ENCODE results near the gene ZNF587. TPM values are rescaled to one million over a fixed set of nuclear protein-coding genes. Genes with fewer than 3 reads are reported as not detected.

The ZNF587 gene
- total and polyA plus RNA-seq, 8 donors = 9.3 to 29.5 (median 16.1) TPM

DNA sequence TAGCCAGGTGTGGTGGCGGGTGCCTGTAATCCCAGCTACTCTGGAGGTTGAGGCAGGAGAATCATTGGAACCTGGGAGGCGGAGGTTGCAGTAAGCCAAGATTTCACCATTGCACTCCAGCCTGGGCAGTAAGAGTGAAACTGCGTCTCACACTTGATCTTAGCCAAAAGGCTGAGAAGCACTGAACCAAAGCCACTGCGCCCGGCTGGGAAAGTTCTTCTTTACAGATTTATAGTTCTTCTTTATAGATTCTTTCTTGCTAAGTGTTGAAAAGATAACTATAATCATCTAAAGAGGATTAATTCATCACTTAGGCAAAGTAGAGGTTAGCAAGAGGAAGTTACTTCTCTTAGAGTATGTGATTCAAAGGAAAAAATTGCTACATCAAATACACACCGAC is 55.6 kb downstream of the ZNF587 start:
- DNase-seq (no peak), ATAC-seq (no peak), FAIRE-seq (no peak)
- Histone ChIP-seq H3K4me1 (no peaks in the 10 kb centered on the region), H3K27ac (no peak overlapping the region), H3K4me3 (no peak overlapping the region), H3K36me3 (peaks cover 0 to 12% (median under 1%) of the 10 kb centered on the region in 3 donors), H3K9me3 (no peaks in the 10 kb centered on the region), H3K27me3 (no peaks in the 10 kb centered on the region)
- intact Hi-C loops (cut with DNase I) = no loop called here
- TF ChIP-seq, protein P1, sequence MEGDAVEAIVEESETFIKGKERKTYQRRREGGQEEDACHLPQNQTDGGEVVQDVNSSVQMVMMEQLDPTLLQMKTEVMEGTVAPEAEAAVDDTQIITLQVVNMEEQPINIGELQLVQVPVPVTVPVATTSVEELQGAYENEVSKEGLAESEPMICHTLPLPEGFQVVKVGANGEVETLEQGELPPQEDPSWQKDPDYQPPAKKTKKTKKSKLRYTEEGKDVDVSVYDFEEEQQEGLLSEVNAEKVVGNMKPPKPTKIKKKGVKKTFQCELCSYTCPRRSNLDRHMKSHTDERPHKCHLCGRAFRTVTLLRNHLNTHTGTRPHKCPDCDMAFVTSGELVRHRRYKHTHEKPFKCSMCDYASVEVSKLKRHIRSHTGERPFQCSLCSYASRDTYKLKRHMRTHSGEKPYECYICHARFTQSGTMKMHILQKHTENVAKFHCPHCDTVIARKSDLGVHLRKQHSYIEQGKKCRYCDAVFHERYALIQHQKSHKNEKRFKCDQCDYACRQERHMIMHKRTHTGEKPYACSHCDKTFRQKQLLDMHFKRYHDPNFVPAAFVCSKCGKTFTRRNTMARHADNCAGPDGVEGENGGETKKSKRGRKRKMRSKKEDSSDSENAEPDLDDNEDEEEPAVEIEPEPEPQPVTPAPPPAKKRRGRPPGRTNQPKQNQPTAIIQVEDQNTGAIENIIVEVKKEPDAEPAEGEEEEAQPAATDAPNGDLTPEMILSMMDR (IDR thresholded peaks at IDR 0.05) = no peak
- 96 to 98% methylated on average over 6 of the region's 6 CpGs for WGBS, 2 donors

DNA sequence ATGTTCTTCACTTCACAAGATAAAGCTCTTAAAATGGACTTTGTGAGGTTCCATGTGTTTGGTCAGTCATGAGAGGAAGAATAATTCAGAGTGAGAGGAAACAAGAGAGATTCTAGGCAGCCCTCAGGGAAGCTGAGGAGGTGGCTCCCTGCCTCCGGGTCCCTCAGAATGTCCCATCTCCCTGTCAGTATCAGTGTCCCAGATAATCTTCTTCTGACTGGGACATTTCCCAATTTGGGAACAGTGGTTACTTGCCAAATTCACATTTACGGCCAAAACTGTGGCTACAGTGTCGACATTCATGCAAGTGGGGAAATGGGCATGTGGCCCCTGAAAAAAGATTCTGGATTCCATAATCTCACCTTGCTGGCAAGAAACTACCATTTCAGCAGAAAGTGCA is 57.7 kb downstream of the ZNF587 start:
- FAIRE-seq (no peak), ATAC-seq (no peak), DNase-seq (no peak)
- Histone ChIP-seq H3K36me3 (peaks cover 7 to 22% (median 11%) of the 10 kb centered on the region in 3 donors), H3K4me1 (no peaks in the 10 kb centered on the region), H3K27me3 (no peaks in the 10 kb centered on the region), H3K4me3 (no peak overlapping the region), H3K27ac (no peak overlapping the region), H3K9me3 (no peaks in the 10 kb centered on the region)
- intact Hi-C loops (cut with DNase I) = no loop called here
- TF ChIP-seq, protein P1 (IDR thresholded peaks at IDR 0.05) = no peak
- WGBS, 2 donors = 92 to 98% methylated on average over 3 of the region's 3 CpGs

DNA sequence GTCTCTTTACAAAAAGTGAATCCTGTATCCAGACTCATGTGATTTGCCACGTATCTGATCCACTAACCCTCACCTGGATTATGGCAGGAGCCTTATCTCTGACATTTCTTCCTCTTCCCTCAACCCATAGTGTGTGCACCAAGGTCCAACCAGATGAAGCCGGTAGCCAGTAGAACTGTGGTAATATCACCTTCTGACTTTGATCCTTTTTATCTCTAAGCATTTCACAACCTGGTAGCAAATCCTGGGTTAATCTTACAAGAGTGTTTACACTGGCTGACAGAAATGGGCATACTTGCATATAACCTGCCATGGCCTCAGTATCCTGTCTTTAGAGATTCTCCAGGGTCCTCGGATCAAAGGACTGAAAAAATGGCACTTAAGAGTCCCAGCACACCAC is 64.9 kb downstream of the ZNF587 start:
- Histone ChIP-seq H3K4me3 (no peak overlapping the region), H3K4me1 (peaks cover 0 to 10% (median 5%) of the 10 kb centered on the region in 3 donors), H3K27ac (no peak overlapping the region), H3K36me3 (peaks cover 7 to 14% (median 11%) of the 10 kb centered on the region in 3 donors), H3K9me3 (no peaks in the 10 kb centered on the region), H3K27me3 (no peaks in the 10 kb centered on the region)
- TF ChIP-seq, protein P1 (IDR thresholded peaks at IDR 0.05) = no peak
- intact Hi-C loops (cut with DNase I) = no loop called here
- WGBS, 2 donors = 68 to 73% methylated on average over 3 of the region's 3 CpGs
- no peak for DNase-seq
- no peak for FAIRE-seq
- no peak for ATAC-seq

Other genes with a start within 250 kb of the ZNF587 start
- gene ZNF530, start 250.0 kb upstream of the ZNF587 start, total RNA-seq = 1 to 10 TPM in 3 of 6 donors, under 1 TPM in 3; 0.85 to 1.8 (median 1.1) TPM
- gene ZNF530, start 250.0 kb upstream of the ZNF587 start, polyA plus RNA-seq = 1 to 10 TPM in 1 of 2 donors, under 1 TPM in 1; 0.76 to 2.3 TPM
- 1 to 10 TPM; 4.5 to 9.8 (median 5.8) TPM for gene ZNF134, start 235.6 kb upstream of the ZNF587 start, total RNA-seq
- 1 to 10 TPM; 2.3 to 7.1 TPM for gene ZNF134, start 235.6 kb upstream of the ZNF587 start, polyA plus RNA-seq
- gene ZNF211, start 216.7 kb upstream of the ZNF587 start, total RNA-seq = 1 to 10 TPM; 2.1 to 8.6 (median 4.4) TPM
- gene ZNF211, start 216.7 kb upstream of the ZNF587 start, polyA plus RNA-seq = 10 to 100 TPM in 1 of 2 donors, 1 to 10 TPM in 1; 6.0 to 14.3 TPM
- gene ZSCAN4, start 180.9 kb upstream of the ZNF587 start, total RNA-seq = under 1 TPM in 1 of 6 donors, not detected in 5; 0.09 TPM
- under 1 TPM in 1 of 2 donors, not detected in 1; 0.05 TPM for gene ZSCAN4, start 180.9 kb upstream of the ZNF587 start, polyA plus RNA-seq
- gene ZNF551, start 167.9 kb upstream of the ZNF587 start, total RNA-seq = 1 to 10 TPM; 2.2 to 3.2 (median 2.5) TPM
- 1 to 10 TPM; 1.1 to 1.5 TPM for gene ZNF551, start 167.9 kb upstream of the ZNF587 start, polyA plus RNA-seq
- gene ZNF154, start 140.7 kb upstream of the ZNF587 start, total RNA-seq = 1 to 10 TPM; 1.5 to 4.6 (median 2.3) TPM
- 1 to 10 TPM; 3.1 to 3.4 TPM for gene ZNF154, start 140.7 kb upstream of the ZNF587 start, polyA plus RNA-seq
- 1 to 10 TPM; 1.7 to 5.8 (median 2.6) TPM for gene ZNF671, start 122.2 kb upstream of the ZNF587 start, total RNA-seq
- 1 to 10 TPM; 3.5 to 8.3 TPM for gene ZNF671, start 122.2 kb upstream of the ZNF587 start, polyA plus RNA-seq
- gene ZNF776, start 103.0 kb upstream of the ZNF587 start, total RNA-seq = 10 to 100 TPM in 1 of 6 donors, 1 to 10 TPM in 5; 2.9 to 10.8 (median 4.5) TPM
- gene ZNF776, start 103.0 kb upstream of the ZNF587 start, polyA plus RNA-seq = 1 to 10 TPM; 2.9 to 6.3 TPM
- 10 to 100 TPM in 1 of 6 donors, 1 to 10 TPM in 5; 3.9 to 12.9 (median 5.3) TPM for gene ZNF586, start 80.2 kb upstream of the ZNF587 start, total RNA-seq
- 1 to 10 TPM; 3.0 to 4.3 TPM for gene ZNF586, start 80.2 kb upstream of the ZNF587 start, polyA plus RNA-seq
- 1 to 10 TPM; 3.4 to 5.8 (median 4.1) TPM for gene ZNF552, start 34.9 kb upstream of the ZNF587 start, total RNA-seq
- 1 to 10 TPM; 3.4 to 4.7 TPM for gene ZNF552, start 34.9 kb upstream of the ZNF587 start, polyA plus RNA-seq
- gene ZNF587B, start 19.6 kb upstream of the ZNF587 start, total RNA-seq = 10 to 100 TPM in 1 of 6 donors, 1 to 10 TPM in 5; 8.0 to 10.3 (median 9.0) TPM
- 1 to 10 TPM; 4.4 to 8.4 TPM for gene ZNF587B, start 19.6 kb upstream of the ZNF587 start, polyA plus RNA-seq
- gene ZNF814, start 39.2 kb downstream of the ZNF587 start, total RNA-seq = 1 to 10 TPM; 3.7 to 7.7 (median 6.0) TPM
- 10 to 100 TPM in 1 of 2 donors, 1 to 10 TPM in 1; 9.8 to 10.8 TPM for gene ZNF814, start 39.2 kb downstream of the ZNF587 start, polyA plus RNA-seq
- gene ZNF417, start 66.7 kb downstream of the ZNF587 start, total RNA-seq = 10 to 100 TPM in 1 of 6 donors, 1 to 10 TPM in 5; 4.8 to 15.3 (median 6.6) TPM
- 1 to 10 TPM; 2.8 to 3.3 TPM for gene ZNF417, start 66.7 kb downstream of the ZNF587 start, polyA plus RNA-seq
- 1 to 10 TPM; 2.6 to 6.3 (median 4.0) TPM for gene ZNF418, start 85.5 kb downstream of the ZNF587 start, total RNA-seq
- gene ZNF418, start 85.5 kb downstream of the ZNF587 start, polyA plus RNA-seq = 1 to 10 TPM; 4.6 to 8.4 TPM
- gene ZNF256, start 97.8 kb downstream of the ZNF587 start, total RNA-seq = 1 to 10 TPM; 1.9 to 2.6 (median 2.1) TPM
- 1 to 10 TPM in 1 of 2 donors, under 1 TPM in 1; 0.95 to 2.5 TPM for gene ZNF256, start 97.8 kb downstream of the ZNF587 start, polyA plus RNA-seq
- gene C19orf18, start 124.7 kb downstream of the ZNF587 start, total RNA-seq = under 1 TPM in 5 of 6 donors, not detected in 1; 0.16 to 0.78 (median 0.42) TPM
- 1 to 10 TPM; 2.5 to 7.9 TPM for gene C19orf18, start 124.7 kb downstream of the ZNF587 start, polyA plus RNA-seq
- gene ZNF606, start 153.0 kb downstream of the ZNF587 start, total RNA-seq = 1 to 10 TPM; 4.8 to 9.7 (median 6.3) TPM
- 10 to 100 TPM; 10.9 to 12.2 TPM for gene ZNF606, start 153.0 kb downstream of the ZNF587 start, polyA plus RNA-seq
- gene ZSCAN1, start 184.2 kb downstream of the ZNF587 start, total RNA-seq = under 1 TPM in 5 of 6 donors, not detected in 1; 0.25 to 0.49 (median 0.32) TPM
- gene ZSCAN1, start 184.2 kb downstream of the ZNF587 start, polyA plus RNA-seq = 1 to 10 TPM; 2.5 to 7.1 TPM
- 1 to 10 TPM; 1.1 to 5.0 (median 2.0) TPM for gene ZNF135, start 209.4 kb downstream of the ZNF587 start, total RNA-seq
- gene ZNF135, start 209.4 kb downstream of the ZNF587 start, polyA plus RNA-seq = 10 to 100 TPM in 1 of 2 donors, 1 to 10 TPM in 1; 8.5 to 11.6 TPM
- 10 to 100 TPM; 17.3 to 37.4 (median 21.1) TPM for gene ZSCAN18, start 248.4 kb downstream of the ZNF587 start, total RNA-seq
- gene ZSCAN18, start 248.4 kb downstream of the ZNF587 start, polyA plus RNA-seq = 10 to 100 TPM; 39.1 to 93.0 TPM